HepG2 (cell line): ENCODE measurements around the gene CES3. TPM values are rescaled to one million over a fixed set of nuclear protein-coding genes. Genes with fewer than 3 reads are reported as not detected.

ENCODE experiments used
- ATAC-seq: fragments of 200-7000 bp; cut with Tn5 transposase; 3 replicates; pipeline ENCODE4 v1.9.1; 2020; ENCODE audit warnings: mild to moderate bottlenecking, moderate library complexity
- BruUV-seq: library from RNA; stranded (reverse); fragments of 400-500 nt; replicated peaks from 2 replicates; lab custom pipeline; 2021; lab: Mats Ljungman, UMichigan
- CTCF ChIA-PET: fragments of 300-600 bp; formaldehyde crosslinking; extraction: SDS; loops from one replicate; lab custom pipeline; 2021; ENCODE audit warnings: low total read pairs, inconsistent platforms, low intra/inter-chr PET ratio; lab: Yijun Ruan, JAX
- POLR2A ChIA-PET: fragments of 350-600 bp; sonication (Branson Sonifier 250); formaldehyde crosslinking; loops from one replicate; lab custom pipeline; 2020; ENCODE audit warnings: antibody characterized with exemption, inconsistent platforms; lab: Yijun Ruan, JAX
- DNase-seq: peaks from one replicate; pipeline ENCODE4 v3.0.0-alpha.2; 2015; ENCODE audit warnings: low spot score
- FAIRE-seq: peaks from 3 replicates; lab custom pipeline; 2011; peaks lifted over from hg19 to GRCh38; lab: Jason Lieb, UNC
- H2AFZ ChIP-seq: one replicate; pipeline ENCODE4 v1.6.1; 2011; ENCODE audit warnings: low read length, inconsistent platforms
- H3K27ac ChIP-seq: fragments of 300-600 bp; 3 replicates; pipeline ENCODE4 v1.8.0; 2011; ENCODE audit warnings: mixed run types, mild to moderate bottlenecking, mixed read lengths, low read length, inconsistent platforms; ENCODE audit not compliant: insufficient read depth; ENCODE audit errors: extremely low read length
- H3K27me3 ChIP-seq, 2 experiments: fragments of 200-600 bp in 1 of 2; 2 replicates in 1 of 2; 3 replicates in 1 of 2; pipeline versions ENCODE4 v1.6.0 to v1.8.0; 2011; ENCODE audit warnings: low read length in 2 of 2, mild to moderate bottlenecking in 2 of 2, moderate library complexity in 2 of 2, inconsistent platforms in 1 of 2; ENCODE audit not compliant: insufficient read depth in 2 of 2, control insufficient read depth in 1 of 2
- H3K36me3 ChIP-seq, 2 experiments: fragments of 200-600 bp in 1 of 2; replicated peaks in 1 of 2; 2 replicates in 1 of 2; 3 replicates in 1 of 2; pipeline versions ENCODE4 v1.5.1 to v1.8.0; 2011; ENCODE audit warnings: low read length in 2 of 2, inconsistent platforms in 1 of 2; ENCODE audit not compliant: insufficient read depth in 2 of 2, control insufficient read depth in 1 of 2
- H3K4me1 ChIP-seq: 2 replicates; pipeline ENCODE4 v1.5.1; 2012; ENCODE audit warnings: low read length, inconsistent platforms; ENCODE audit not compliant: insufficient read depth
- H3K4me2 ChIP-seq: 2 replicates; pipeline ENCODE4 v1.6.0; 2011; ENCODE audit warnings: low read depth, low read length, inconsistent platforms
- H3K4me3 ChIP-seq, 3 experiments: fragments of 200-600 bp in 1 of 3; sonication (generic), shearing (Covaris generic) in 1 of 3; replicated peaks in 1 of 3; 2 replicates each; pipeline ENCODE4 v1.5.1; 2011 to 2016; ENCODE audit warnings: low read length in 3 of 3, inconsistent platforms in 2 of 3, low read depth in 2 of 3, mild to moderate bottlenecking in 2 of 3, control low read depth in 1 of 3, mixed read lengths in 1 of 3; ENCODE audit not compliant: insufficient read depth in 1 of 3
- H3K79me2 ChIP-seq: one replicate; pipeline ENCODE4 v1.6.1; 2011; ENCODE audit warnings: low read length, inconsistent platforms; ENCODE audit not compliant: insufficient read depth
- H3K9ac ChIP-seq: 2 replicates; pipeline ENCODE4 v1.6.0; 2011; ENCODE audit warnings: mild to moderate bottlenecking, low read depth, low read length, inconsistent platforms; ENCODE audit not compliant: insufficient read depth
- H3K9me3 ChIP-seq: 2 replicates; pipeline ENCODE4 v1.5.1; 2012; ENCODE audit warnings: mild to moderate bottlenecking, low read length
- H4K20me1 ChIP-seq: 2 replicates; pipeline ENCODE4 v1.6.0; 2011; ENCODE audit warnings: inconsistent platforms, mild to moderate bottlenecking, low read length, moderate library complexity; ENCODE audit not compliant: insufficient read depth
- CEBPG ChIP-seq: IDR thresholded peaks from 2 replicates; pipeline ENCODE4 v1.6.1; 2016
- CREB1 ChIP-seq, 2 experiments: fragments of 450-650 bp in 1 of 2; IDR thresholded peaks; 2 replicates each; pipeline ENCODE4 v1.6.1; 2016 to 2017; ENCODE audit warnings: control low read depth in 1 of 2, mild to moderate bottlenecking in 1 of 2, missing compliant biosample characterization in 1 of 2, missing genetic modification characterization in 1 of 2
- EZH2 ChIP-seq: conservative IDR thresholded peaks from 2 replicates; pipeline ENCODE4 v1.6.1; 2012; ENCODE audit warnings: mild to moderate bottlenecking, low read depth, low read length, moderate library complexity
- NAIF1 ChIP-seq: sonication (generic); formaldehyde crosslinking; IDR thresholded peaks from 2 replicates; pipeline ENCODE4 v1.5.0; 2020; ENCODE audit warnings: mild to moderate bottlenecking, missing genetic modification reagents, borderline replicate concordance
- NCOA5 ChIP-seq: sonication (generic); formaldehyde crosslinking; IDR thresholded peaks from 2 replicates; pipeline ENCODE4 v1.4.0; 2020; ENCODE audit warnings: missing genetic modification reagents
- NFKB2 ChIP-seq: sonication (generic); formaldehyde crosslinking; IDR thresholded peaks from 2 replicates; pipeline ENCODE4 v1.4.0; 2020; ENCODE audit warnings: missing genetic modification reagents, borderline replicate concordance
- WGBS: methylation state at CpG from one replicate; pipeline ENCODE4 v1.1.6; 2017; ENCODE audit warnings: low lambda C conversion rate; 5-methylcytosine and 5-hydroxymethylcytosine counted together
- in situ Hi-C: cut with HindIII; loops from 2 replicates; pipeline ENCODE4 v1.10.0; 2017; ENCODE audit warnings: low pct_unique_long_range_greater_than_20kb; ENCODE audit not compliant: extremely low pct_ligation_motif_present
- intact Hi-C: fragments of 100-400 bp; cut with micrococcal nuclease; formaldehyde crosslinking; loops from one replicate; pipeline ENCODE4 v1.10.0; 2022; ENCODE audit not compliant: unreplicated experiment
- polyA plus RNA-seq, 8 experiments: library from polyadenylated mRNA; depleted of rRNA in 3 of 8; stranded (reverse) in 7 of 8; unstranded in 1 of 8; fragments of >200 nt; fragmentation: Illumina TruSeq in 4 of 8; extraction: Trizol in 4 of 8; gene quantifications; 2 replicates each; pipeline versions ENCODE4 v1.2.1 to v1.2.3, GENCODE V29; 2011 to 2016; ENCODE audit warnings: low read depth in 4 of 8, missing spikeins in 1 of 8, mixed read lengths in 1 of 8; ENCODE audit not compliant: insufficient read depth in 1 of 8
- total RNA-seq, 5 experiments: library from RNA; depleted of rRNA; stranded (reverse); fragments of >200 nt; fragmentation: Illumina TruSeq; extraction: Trizol; gene quantifications; 2 replicates each; pipeline ENCODE4 v1.2.3, GENCODE V29; 2016; ENCODE audit warnings: low read depth in 1 of 5
- TF ChIP-seq, protein P1 (sequence below): sonication (generic); formaldehyde crosslinking; IDR thresholded peaks from 2 replicates; pipeline ENCODE4 v1.4.0; 2020; ENCODE audit warnings: mild to moderate bottlenecking, missing genetic modification reagents

CES3 gene
- total and polyA plus RNA-seq, 2 of the 13 experiments (the other 11 are each of a cell fraction or from before 2014, with no cell fraction given) = 6.6 to 17.4 TPM

DNA sequence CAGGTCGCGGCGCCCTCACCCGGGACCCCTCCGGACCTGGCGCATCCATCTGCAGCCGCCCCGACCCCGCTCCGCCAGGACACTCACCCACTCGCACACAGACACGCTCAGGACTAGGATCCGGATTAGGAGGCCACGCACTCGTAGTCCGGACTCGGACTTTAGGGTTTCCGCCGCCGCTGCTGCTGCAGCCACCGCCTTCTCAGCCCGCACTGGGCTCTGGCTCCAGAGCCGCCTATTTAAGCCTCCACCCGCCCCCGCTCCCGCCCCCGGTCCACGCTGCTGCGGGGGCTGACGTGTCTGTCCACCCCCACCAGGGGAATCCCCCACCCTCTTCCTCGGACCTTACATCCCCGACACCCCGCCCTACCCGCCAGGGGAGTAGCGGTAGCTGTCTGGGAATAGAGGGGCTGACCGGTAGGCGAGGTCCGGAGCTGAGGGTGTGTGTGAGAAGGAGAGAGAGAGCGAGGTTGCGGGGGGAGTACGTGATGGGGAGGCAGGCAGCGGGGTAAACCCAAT, 35.7 kb upstream of the CES3 start, which contains the start of gene RRAD (continued):
- no peak for TF ChIP-seq NCOA5
- TF ChIP-seq EZH2 = peak; percentile 89; the same call in 1 of the 2 replicates
- TF ChIP-seq NAIF1 (CRISPR knock-in tag) = no peak

DNA sequence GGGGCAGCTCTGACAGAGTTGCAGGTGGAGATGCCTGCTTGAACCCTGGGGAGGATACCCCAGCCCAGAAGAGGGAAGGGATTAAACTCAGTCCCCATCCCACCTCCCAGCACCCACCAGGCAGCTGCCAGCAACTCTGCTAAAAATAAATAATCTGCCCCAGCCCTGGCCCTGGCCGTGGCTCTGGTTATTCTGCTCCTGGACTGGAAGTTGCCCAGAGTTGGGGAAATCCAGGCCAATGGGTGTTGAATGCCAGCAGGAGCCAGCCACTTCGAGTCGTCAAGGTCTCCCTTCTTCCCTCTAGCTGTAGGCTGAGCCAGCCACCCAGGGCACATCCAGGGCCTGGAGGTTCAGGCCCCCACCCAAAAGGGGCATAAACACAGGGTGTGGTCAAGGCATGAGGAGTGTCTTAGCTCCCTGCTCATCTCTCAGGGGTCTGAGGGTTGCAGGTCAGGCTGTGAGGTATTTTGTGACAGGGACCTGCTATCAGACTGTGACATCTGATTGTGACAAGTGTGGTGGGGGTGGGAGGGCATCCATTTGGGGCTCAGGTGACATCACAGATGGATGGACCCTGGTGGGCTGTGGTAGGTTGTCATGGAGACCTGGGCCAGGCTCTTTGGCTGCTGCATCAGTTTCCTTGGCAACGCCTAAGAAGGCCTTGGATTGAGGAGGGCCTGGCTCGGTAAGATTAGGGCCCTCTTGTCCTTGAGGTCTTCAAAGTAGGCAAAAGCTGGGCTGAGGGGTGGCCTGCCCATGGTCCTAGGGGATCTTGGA, 34.7 kb upstream of the CES3 start:
- no peak overlapping the region for H2AFZ ChIP-seq
- H4K20me1 ChIP-seq = no peaks in the 10 kb centered on the region
- no peak overlapping the region for H3K9ac ChIP-seq
- ChIA-PET CTCF (interaction anchor here (2.9 kb wide), 1 partner anchor 31 kb away, joined by 28 read pairs; no protein-coding TSS in a partner anchor), POLR2A (interaction anchor here (0.8 to 3.8 kb wide), 3 partner anchors 8 to 26 kb away, joined by 4 to 23 read pairs (median 16); partner anchors contain the start of gene CIAO2B)
- no peaks in the 10 kb centered on the region for H3K79me2 ChIP-seq
- no peaks in the 10 kb centered on the region for H3K9me3 ChIP-seq
- in situ Hi-C loops = no loop called here
- no peak overlapping the region for H3K4me2 ChIP-seq
- FAIRE-seq (no peak), DNase-seq (no peak), ATAC-seq (no peak; the same call in 2 of the 3 replicates)
- intact Hi-C loops = no loop called here
- 62% methylated on average over 3 of the region's 5 CpGs for WGBS
- H3K36me3 ChIP-seq = no peaks in the 10 kb centered on the region
- BruUV-seq = no TSS peak
- TF ChIP-seq CREB1 (IDR thresholded peaks at IDR 0.05) (peak; percentile 53; the same call in 1 of the 2 replicates), CREB1 (CRISPR knock-in tag; IDR thresholded peaks at IDR 0.05) (no peak), NFKB2 (CRISPR knock-in tag) (0 out of 2 replicates have a peak, but pooled peaks have one; percentile 13), CEBPG (CRISPR knock-in tag) (no peak)
- TF ChIP-seq, protein P1, sequence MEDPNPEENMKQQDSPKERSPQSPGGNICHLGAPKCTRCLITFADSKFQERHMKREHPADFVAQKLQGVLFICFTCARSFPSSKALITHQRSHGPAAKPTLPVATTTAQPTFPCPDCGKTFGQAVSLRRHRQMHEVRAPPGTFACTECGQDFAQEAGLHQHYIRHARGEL = 0 out of 2 replicates have a peak, but pooled peaks have one; percentile 23
- H3K4me1 ChIP-seq = peaks cover 48% of the 10 kb centered on the region
- H3K27me3 ChIP-seq = peaks cover 5 to 18% of the 10 kb centered on the region in 2 experiments; a peak in 4 of 5 replicates
- H3K27ac ChIP-seq = no peak overlapping the region
- no peak overlapping the region for H3K4me3 ChIP-seq
